ENCODE data around the gene NTN3.

GRCh38 chr16:2447920-2448583, 23.0 kb upstream of the NTN3 start:
- TF ChIP-seq CTCF (IDR thresholded peaks at IDR 0.05) (no peak), EP300 (IDR thresholded peaks at IDR 0.05) (no peak), POLR2A (IDR thresholded peaks at IDR 0.05) (no peak)

All from tibial nerve (tissue), 4 donors.